ENCODE results near the gene DTNBP1.

DTNBP1 gene

DNA sequence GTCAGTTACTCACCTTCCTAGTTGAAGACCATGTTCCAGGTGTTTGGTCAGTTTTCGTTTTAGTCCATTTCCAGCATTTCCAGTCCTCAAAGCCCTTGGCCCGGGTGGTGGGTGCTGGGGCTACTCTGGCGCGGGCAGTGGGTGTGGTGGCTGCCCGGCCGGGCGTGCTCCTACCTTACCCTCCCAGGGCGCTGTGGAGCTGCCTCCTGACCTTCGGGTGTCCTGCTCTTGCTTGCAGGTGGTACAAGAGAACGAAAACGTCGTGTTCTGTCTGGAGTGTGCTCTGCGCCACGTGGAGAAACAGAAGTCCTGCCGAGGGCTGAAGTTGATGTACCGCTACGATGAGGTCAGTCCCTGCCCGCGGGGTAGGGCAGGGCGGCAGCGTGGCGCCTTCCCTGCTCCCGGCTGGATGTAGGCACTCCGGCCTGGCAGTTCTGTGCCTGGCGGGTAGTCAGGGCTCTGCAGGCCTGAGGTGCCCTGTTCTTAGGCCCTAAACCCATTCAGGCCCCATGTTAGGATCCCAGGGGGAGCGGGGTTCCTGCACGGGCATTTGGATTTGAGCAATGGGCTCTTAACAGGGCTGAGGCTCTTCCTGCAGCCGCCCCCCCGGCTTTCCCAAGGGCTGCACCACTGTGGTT is 145.8 kb downstream of the DTNBP1 start:
- DNase-seq: no peak
- no peak overlapping the region for H3K27ac ChIP-seq
- H3K27me3 ChIP-seq (replicated peaks): no peaks in the 10 kb centered on the region
- H3K4me3 ChIP-seq (ENCODE audit: low read depth, low read length): no peak overlapping the region
- in situ Hi-C loops (cut with HindIII; ENCODE audit: low pct_ligation_motif_present, low sequenced_read_pairs): no loop called here
- H3K36me3 ChIP-seq (replicated peaks): peaks cover 27% of the 10 kb centered on the region
- no peak for TF ChIP-seq CTCF (IDR thresholded peaks at IDR 0.05; ENCODE audit: low read depth, low read length, missing control alignments)

- no peaks in the 10 kb centered on the region for H3K27me3 ChIP-seq (replicated peaks)
- no peak overlapping the region for H3K4me3 ChIP-seq (ENCODE audit: low read depth, low read length)
- no peak for TF ChIP-seq CTCF (IDR thresholded peaks at IDR 0.05; ENCODE audit: low read depth, low read length, missing control alignments)
- peaks cover 27% of the 10 kb centered on the region for H3K36me3 ChIP-seq (replicated peaks)
- in situ Hi-C loops (cut with HindIII; ENCODE audit: low pct_ligation_motif_present, low sequenced_read_pairs): no loop called here
- no peak for DNase-seq
- no peak overlapping the region for H3K27ac ChIP-seq
Observed at GRCh38 chr6:15516378-15516777, 146.4 kb downstream of the DTNBP1 start.

DNA sequence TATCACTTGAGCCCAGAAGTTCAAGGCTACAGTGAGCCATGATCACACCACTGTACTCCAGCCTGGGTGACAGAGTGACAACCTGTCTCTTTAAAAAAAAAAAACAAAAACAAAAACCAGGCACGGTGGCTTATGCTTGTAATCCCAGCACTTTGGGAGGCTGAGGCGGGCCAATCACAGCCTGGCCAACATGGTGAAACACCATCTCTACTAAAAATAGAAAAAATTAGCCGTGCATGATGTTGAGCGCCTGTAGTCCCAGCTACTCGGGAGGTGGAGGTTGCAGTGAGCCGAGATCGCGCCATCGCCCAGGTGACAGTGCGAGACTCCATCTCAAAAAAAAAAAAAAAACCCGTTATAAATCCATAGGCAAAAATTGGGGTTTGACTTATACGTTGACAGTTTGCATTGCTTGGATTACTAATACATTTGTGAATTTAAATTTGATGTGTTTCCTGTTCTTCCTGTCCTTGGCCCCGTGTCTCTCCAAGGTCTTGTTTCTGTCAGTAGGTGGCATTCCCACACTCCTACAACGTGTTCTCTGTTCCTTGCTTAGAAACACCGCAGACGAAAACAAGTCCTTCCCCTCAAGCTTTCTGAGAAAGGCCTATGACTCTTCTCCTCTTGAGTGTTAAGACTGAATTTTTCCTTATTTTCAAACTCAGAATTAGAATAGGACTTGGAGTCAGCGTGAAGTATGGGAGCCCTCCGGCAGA is 147.0 kb downstream of the DTNBP1 start:
- no peak for TF ChIP-seq CTCF (IDR thresholded peaks at IDR 0.05; ENCODE audit: low read depth, low read length, missing control alignments)
- H3K36me3 ChIP-seq (replicated peaks): peaks cover 29% of the 10 kb centered on the region
- H3K4me3 ChIP-seq (ENCODE audit: low read depth, low read length): no peak overlapping the region
- no peaks in the 10 kb centered on the region for H3K27me3 ChIP-seq (replicated peaks)
- in situ Hi-C loops (cut with HindIII; ENCODE audit: low pct_ligation_motif_present, low sequenced_read_pairs): no loop called here
- H3K27ac ChIP-seq: no peak overlapping the region
- no peak for DNase-seq

DNA sequence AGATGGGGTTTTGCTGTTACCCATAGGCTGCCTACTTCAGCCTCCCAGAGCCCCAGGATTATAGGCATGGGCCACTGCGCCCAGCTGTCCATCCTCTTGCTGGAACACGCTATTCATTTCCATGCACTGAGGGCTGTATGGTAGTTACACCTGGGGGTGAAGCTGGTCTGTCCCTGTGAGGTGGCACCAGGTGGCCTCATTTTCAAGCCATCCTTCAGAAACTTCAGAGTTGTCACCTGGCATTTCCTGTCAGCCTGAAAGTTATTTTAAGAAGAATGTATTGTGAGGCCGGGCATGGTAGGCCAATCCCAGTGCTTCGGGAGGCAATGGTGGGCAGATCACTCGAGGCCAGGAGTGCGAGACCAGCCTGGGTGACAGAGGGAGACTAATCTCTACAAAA is 147.6 kb downstream of the DTNBP1 start:
- DNase-seq: no peak
- in situ Hi-C loops (cut with HindIII; ENCODE audit: low pct_ligation_motif_present, low sequenced_read_pairs): no loop called here
- TF ChIP-seq CTCF (IDR thresholded peaks at IDR 0.05; ENCODE audit: low read depth, low read length, missing control alignments): no peak
- H3K27ac ChIP-seq: no peak overlapping the region
- H3K4me3 ChIP-seq (ENCODE audit: low read depth, low read length): no peak overlapping the region
- no peaks in the 10 kb centered on the region for H3K27me3 ChIP-seq (replicated peaks)
- H3K36me3 ChIP-seq (replicated peaks): peaks cover 29% of the 10 kb centered on the region

GRCh38 chr6:15513801-15514711 is 148.8 kb downstream of the DTNBP1 start:
- DNase-seq: no peak

More at GRCh38 chr6:15513801-15514711, 148.8 kb downstream of the DTNBP1 start:
- Histone ChIP-seq H3K27ac (no peak overlapping the region), H3K27me3 (replicated peaks) (no peaks in the 10 kb centered on the region), H3K4me3 (ENCODE audit: low read depth, low read length) (no peak overlapping the region), H3K36me3 (replicated peaks) (peaks cover 31% of the 10 kb centered on the region)
- in situ Hi-C loops (cut with HindIII; ENCODE audit: low pct_ligation_motif_present, low sequenced_read_pairs): no loop called here
- no peak for TF ChIP-seq CTCF (IDR thresholded peaks at IDR 0.05; ENCODE audit: low read depth, low read length, missing control alignments)
